B cell (primary cell): ENCODE results near the gene MAP6.

ENCODE experiments used
- CTCF ChIP-seq: fragments of 200-600 bp; IDR thresholded peaks from one replicate; pipeline ENCODE4 v1.8.0; 2022; ENCODE audit warnings: antibody characterized with exemption, mild to moderate bottlenecking
- EZH2 ChIP-seq: IDR thresholded peaks from 2 replicates; pipeline ENCODE4 v1.6.1; 2012; ENCODE audit warnings: borderline replicate concordance, low read depth, mild to moderate bottlenecking, moderate library complexity, low read length; ENCODE audit not compliant: insufficient read depth, poor library complexity, severe bottlenecking

- TF ChIP-seq CTCF (no peak), EZH2 (no peak)
These were observed 9.0 kb downstream of the MAP6 start for GRCh38 chr11:75659836-75660235.
